Left lung (tissue), 10 donors: ENCODE measurements around the gene UBE3D. TPM values are rescaled to one million over a fixed set of nuclear protein-coding genes. Genes with fewer than 3 reads are reported as not detected.

Source experiments
- ATAC-seq: fragments of 200-7000 bp; cut with Tn5 transposase; one replicate; pipeline ENCODE4 v1.9.1; 2020; ENCODE audit warnings: moderate library complexity
- DNase-seq, 4 donors: peaks; one replicate each; pipeline ENCODE4 v3.0.0-alpha.2; 2013 to 2020
- H3K27ac ChIP-seq, 2 donors: fragments of 200-600 bp; sonication (generic) in 1 of 2; one replicate each; pipeline versions ENCODE4 v1.5.0 to v1.8.0; 2020 to 2021
- H3K27me3 ChIP-seq, 2 donors: fragments of 200-600 bp; sonication (generic) in 1 of 2; one replicate each; pipeline versions ENCODE4 v1.5.0 to v1.8.0; 2020 to 2021
- H3K36me3 ChIP-seq, 2 donors: fragments of 200-600 bp; sonication (generic) in 1 of 2; one replicate each; pipeline versions ENCODE4 v1.5.0 to v1.8.0; 2020 to 2021
- H3K4me1 ChIP-seq, 2 donors: fragments of 200-600 bp; one replicate each; pipeline ENCODE4 v1.8.0; 2021
- H3K4me3 ChIP-seq, 2 donors: fragments of 200-600 bp; sonication (generic) in 1 of 2; one replicate each; pipeline versions ENCODE4 v1.5.0 to v1.8.0; 2020 to 2021; ENCODE audit warnings: mild to moderate bottlenecking in 1 of 2
- H3K9me3 ChIP-seq, 2 donors: fragments of 200-600 bp; sonication (generic) in 1 of 2; one replicate each; pipeline versions ENCODE4 v1.5.0 to v1.8.0; 2020 to 2021
- CTCF ChIP-seq, 2 donors: fragments of 200-600 bp; sonication (generic) in 1 of 2; IDR thresholded peaks; one replicate each; pipeline versions ENCODE4 v1.5.0 to v1.8.0; 2021; ENCODE audit warnings: antibody characterized with exemption in 2 of 2
- intact Hi-C, 2 donors: fragments of 100-400 bp; cut with DNase I; formaldehyde crosslinking; loops; one replicate each; pipeline versions ENCODE4 v1.11.2 to v1.14.2; 2022
- polyA plus RNA-seq, 6 donors: library from polyadenylated mRNA; unstranded; fragments of 120-200 nt; gene quantifications; one replicate each; pipeline ENCODE4 v1.2.1, GENCODE V29; 2013; ENCODE audit not compliant: insufficient read length in 6 of 6
- total RNA-seq, 2 donors: library from RNA; stranded (reverse); fragmentation: NEBNext Ultra II Directional; extraction: Animal tissue kit (Norgen Biotek cat#: 25700); gene quantifications; one replicate each; pipeline ENCODE4 v1.2.1, GENCODE V29; 2021
- donor health status: DM: no; HTN: yes; CAD: no.
- donor health status: DM: no; HTN: no; CAD: no.

UBE3D gene
- total and polyA plus RNA-seq, 8 donors: 4.1 to 10.9 (median 8.9) TPM

DNA sequence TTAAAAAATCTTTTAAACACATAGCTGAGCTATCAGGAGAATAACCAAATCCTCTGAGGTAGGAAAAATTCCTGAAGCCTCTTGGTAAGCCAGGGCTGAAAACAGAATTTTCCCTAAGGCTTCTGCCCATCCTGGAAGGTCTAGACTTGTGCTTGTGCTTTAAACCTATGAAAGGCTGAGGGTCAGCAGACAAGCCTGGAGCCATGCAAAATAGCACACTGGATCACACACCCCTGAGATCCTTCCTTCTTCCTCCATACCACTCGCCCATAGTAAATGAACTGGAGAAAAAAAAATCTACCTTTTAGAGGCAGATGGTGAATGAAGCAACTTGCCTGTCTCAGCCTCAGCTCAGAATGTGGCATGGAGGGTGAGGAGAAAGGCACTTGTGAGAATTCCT, 144.4 kb downstream of the UBE3D start:
- Histone ChIP-seq H3K27me3 (no peaks in the 10 kb centered on the region), H3K36me3 (no peaks in the 10 kb centered on the region), H3K27ac (no peak overlapping the region), H3K9me3 (no peaks in the 10 kb centered on the region), H3K4me1 (no peaks in the 10 kb centered on the region), H3K4me3 (no peak overlapping the region)
- no peak for TF ChIP-seq CTCF (IDR thresholded peaks at IDR 0.05)
- intact Hi-C loops: no loop called here
- DNase-seq (no peak), ATAC-seq (no peak)

DNA sequence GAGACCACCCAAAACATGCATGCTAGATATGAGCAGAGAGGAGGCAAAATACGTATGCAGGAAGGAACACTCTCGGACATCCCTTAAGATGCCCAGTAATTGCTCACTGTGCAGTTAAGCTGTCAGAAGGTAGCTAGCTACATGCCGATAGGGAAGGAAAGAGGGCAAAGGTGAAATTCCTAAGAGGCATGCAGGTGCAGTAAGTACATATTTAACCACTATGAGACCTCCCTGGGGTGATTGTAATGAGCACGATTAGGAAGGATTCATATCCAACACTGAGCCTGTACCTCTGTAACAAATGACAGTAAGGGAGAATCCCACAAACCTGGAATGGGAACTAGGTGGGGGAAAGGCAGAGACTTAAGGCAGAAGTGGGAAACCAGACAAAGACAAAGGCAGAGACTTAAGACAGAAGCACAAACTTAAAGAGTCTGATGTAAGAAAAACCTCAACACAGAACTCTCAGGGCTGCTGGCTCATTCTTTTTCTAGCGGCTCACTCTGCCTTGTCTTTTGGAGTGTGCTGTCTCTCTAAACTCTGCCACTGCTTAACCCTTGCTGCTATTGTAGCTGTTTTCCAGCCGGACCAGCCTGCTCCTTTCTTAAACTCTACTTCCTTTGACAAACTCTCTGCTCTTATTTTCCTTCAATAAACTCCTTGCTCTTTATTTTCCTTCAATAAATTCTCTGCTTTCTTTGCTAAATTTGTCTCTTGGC, 148.1 kb downstream of the UBE3D start:
- no peak for ATAC-seq
- H3K27ac ChIP-seq: no peak overlapping the region
- no peak for DNase-seq

DNA sequence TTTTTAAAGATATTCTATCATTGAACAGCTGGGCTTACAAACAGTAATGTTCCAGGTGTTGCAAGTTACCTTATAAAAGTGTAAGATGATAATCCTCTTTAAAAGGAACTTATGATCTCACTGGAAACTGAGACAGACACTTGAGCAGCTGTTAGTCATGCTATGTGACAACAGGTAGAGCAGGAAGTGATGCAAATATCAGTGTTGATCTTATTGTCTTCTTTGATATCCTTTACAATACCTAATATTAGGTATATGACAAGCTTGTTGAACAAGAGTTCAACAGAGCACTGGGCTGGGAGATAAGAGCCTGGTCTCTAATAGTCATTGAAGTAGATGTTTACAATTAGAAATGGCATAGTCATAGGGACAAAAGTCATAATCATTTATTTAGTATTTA, 150.0 kb downstream of the UBE3D start:
- no peaks in the 10 kb centered on the region for H3K27me3 ChIP-seq
- no peak for TF ChIP-seq CTCF (IDR thresholded peaks at IDR 0.05)
- H3K4me3 ChIP-seq: no peak overlapping the region
- intact Hi-C loops: no loop called here
- no peak overlapping the region for H3K27ac ChIP-seq
- H3K36me3 ChIP-seq: no peaks in the 10 kb centered on the region
- DNase-seq (no peak), ATAC-seq (no peak)
- H3K9me3 ChIP-seq: no peaks in the 10 kb centered on the region
- no peaks in the 10 kb centered on the region for H3K4me1 ChIP-seq

More for the DNA sequence above, 148.1 kb downstream of the UBE3D start:
- Histone ChIP-seq H3K27me3 (no peaks in the 10 kb centered on the region), H3K36me3 (no peaks in the 10 kb centered on the region), H3K9me3 (no peaks in the 10 kb centered on the region), H3K4me3 (no peak overlapping the region), H3K4me1 (no peaks in the 10 kb centered on the region)
- intact Hi-C loops: no loop called here
- no peak for TF ChIP-seq CTCF (IDR thresholded peaks at IDR 0.05)

- DNase-seq (no peak), ATAC-seq (no peak)
- Histone ChIP-seq H3K9me3 (no peaks in the 10 kb centered on the region), H3K36me3 (no peaks in the 10 kb centered on the region), H3K4me3 (no peak overlapping the region), H3K27me3 (no peaks in the 10 kb centered on the region), H3K4me1 (no peaks in the 10 kb centered on the region), H3K27ac (no peak overlapping the region)
- no peak for TF ChIP-seq CTCF (IDR thresholded peaks at IDR 0.05)
- intact Hi-C loops: no loop called here
These were observed 151.1 kb downstream of the UBE3D start for GRCh38 chr6:82914511-82914910.

DNA sequence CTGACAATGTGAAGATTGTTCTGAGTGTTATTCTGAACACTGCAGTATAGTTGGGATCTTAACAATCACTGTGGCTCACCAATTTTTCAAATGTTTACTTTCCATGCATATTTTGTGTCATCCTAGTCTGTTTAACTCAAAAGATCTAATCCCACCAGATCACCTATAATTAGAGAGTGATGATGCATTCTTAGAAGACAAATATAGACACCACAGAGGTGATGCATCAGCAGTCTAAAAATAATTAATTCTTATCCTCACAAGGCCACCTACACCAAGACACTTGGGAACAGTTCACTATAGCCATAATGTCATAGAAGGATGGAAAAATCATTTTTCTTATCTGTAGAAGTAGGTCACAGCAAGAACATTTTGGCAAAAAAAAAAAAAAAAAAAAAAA, 154.8 kb downstream of the UBE3D start:
- no peak overlapping the region for H3K4me3 ChIP-seq
- H3K27me3 ChIP-seq: no peaks in the 10 kb centered on the region
- H3K36me3 ChIP-seq: no peaks in the 10 kb centered on the region
- no peaks in the 10 kb centered on the region for H3K9me3 ChIP-seq
- DNase-seq (no peak), ATAC-seq (no peak)
- TF ChIP-seq CTCF (IDR thresholded peaks at IDR 0.05): no peak
- H3K4me1 ChIP-seq: no peaks in the 10 kb centered on the region
- intact Hi-C loops: no loop called here
- no peak overlapping the region for H3K27ac ChIP-seq
